G401.6 (cell line): Measurements from ENCODE around the gene DRC1.

ENCODE experiments used
- FAIRE-seq: peaks from 2 replicates; lab custom pipeline; 2012; peaks lifted over from hg19 to GRCh38; lab: Jason Lieb, UNC

Gene DRC1

GRCh38 chr2:26477911-26478253 is 76.2 kb downstream of the DRC1 start, which contains the start of gene OTOF:
Gene OTOF, minus strand, starts transcription at chr2:26478124.
- FAIRE-seq, result no peak

GRCh38 chr2:26478366-26478765 is 76.6 kb downstream of the DRC1 start:
- FAIRE-seq, result no peak

GRCh38 chr2:26479131-26479788 is 77.5 kb downstream of the DRC1 start:
- no peak for FAIRE-seq

GRCh38 chr2:26479789-26480565 is 78.3 kb downstream of the DRC1 start:
- FAIRE-seq, result no peak

GRCh38 chr2:26480566-26481423 is 79.1 kb downstream of the DRC1 start:
- no peak for FAIRE-seq

GRCh38 chr2:26481706-26482105 is 80.0 kb downstream of the DRC1 start:
- no peak for FAIRE-seq

GRCh38 chr2:26482211-26483026 is 80.7 kb downstream of the DRC1 start:
- FAIRE-seq, result no peak

- FAIRE-seq, result no peak
Observed at GRCh38 chr2:26483027-26483326, 81.3 kb downstream of the DRC1 start.

GRCh38 chr2:26483516-26483915 is 81.8 kb downstream of the DRC1 start:
- FAIRE-seq, result no peak

- no peak for FAIRE-seq
Observed at GRCh38 chr2:26483957-26484565, 82.3 kb downstream of the DRC1 start.

- FAIRE-seq, result no peak
Observed at GRCh38 chr2:26484579-26484978, 82.9 kb downstream of the DRC1 start.

- no peak for FAIRE-seq
Observed at GRCh38 chr2:26485099-26485498, 83.4 kb downstream of the DRC1 start.

GRCh38 chr2:26485725-26486418 is 84.2 kb downstream of the DRC1 start:
- FAIRE-seq, result no peak

GRCh38 chr2:26486789-26487188 is 85.1 kb downstream of the DRC1 start:
- no peak for FAIRE-seq

- no peak for FAIRE-seq
Observed at GRCh38 chr2:26487192-26487591, 85.5 kb downstream of the DRC1 start.

- no peak for FAIRE-seq
Observed at GRCh38 chr2:26488463-26489212, 86.9 kb downstream of the DRC1 start.

GRCh38 chr2:26489213-26489850 is 87.6 kb downstream of the DRC1 start:
- no peak for FAIRE-seq

GRCh38 chr2:26491563-26492167 is 89.9 kb downstream of the DRC1 start:
- FAIRE-seq, result no peak

GRCh38 chr2:26492749-26493515 is 91.2 kb downstream of the DRC1 start:
- no peak for FAIRE-seq
